HG03159 (cell line): ENCODE data around the gene ARHGEF2.
"Not testable (repeated sequence)": the region's sequence is repeated elsewhere in the genome, so short reads cannot be mapped to it uniquely, and the experiment has no call there.

Experiments used
- ATAC-seq: cut with Tn5 transposase; IDR thresholded peaks from one replicate; pipeline ENCODE4 v1.9.1; 2021; ENCODE audit warnings: mild to moderate bottlenecking, moderate library complexity; ENCODE audit not compliant: unreplicated experiment

ARHGEF2 gene

GRCh38 chr1:155990005-155990739 lies 11.8 kb upstream of the ARHGEF2 start:
- peak; percentile 13 for ATAC-seq

- peak; percentile 78 for ATAC-seq
These were observed 11.1 kb upstream of the ARHGEF2 start for GRCh38 chr1:155989242-155990004.

DNA sequence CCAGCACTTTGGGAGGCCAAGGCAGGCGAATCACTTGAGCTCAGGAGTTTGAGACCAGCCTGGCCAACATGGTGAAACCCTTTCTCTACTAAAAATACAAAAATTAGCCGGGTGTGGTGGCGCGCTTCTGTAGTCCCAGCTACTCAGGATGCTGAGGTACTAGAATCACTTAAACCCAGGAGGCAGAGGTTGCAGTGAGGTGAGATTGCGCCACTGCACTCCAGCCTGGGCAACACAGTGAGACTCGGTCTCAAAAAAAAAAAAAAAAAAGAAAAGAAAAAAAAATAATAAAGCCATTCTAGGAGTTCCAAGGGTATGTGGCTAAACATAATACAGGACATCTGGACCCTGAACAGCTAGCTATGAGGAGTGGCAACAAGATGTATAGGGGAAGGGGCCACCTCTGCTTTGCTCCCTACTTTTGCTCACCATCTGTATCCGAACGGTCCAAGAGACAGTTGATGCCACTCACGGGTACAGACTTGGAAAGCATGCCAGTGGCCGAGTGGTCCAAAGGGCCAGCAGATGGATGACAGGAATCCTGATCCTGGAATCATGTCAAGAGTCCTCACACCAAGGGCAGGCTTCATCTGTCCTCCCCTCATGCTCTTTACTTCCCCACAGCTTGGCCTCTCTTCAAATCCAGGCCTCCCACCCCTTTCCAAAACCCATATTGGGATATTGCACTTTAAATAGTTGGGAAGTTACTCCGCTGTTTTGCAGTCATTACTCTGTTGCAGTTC lies 6.7 kb upstream of the ARHGEF2 start:
- not testable (repeated sequence) for ATAC-seq

- no peak for ATAC-seq
These were observed 6.0 kb upstream of the ARHGEF2 start for GRCh38 chr1:155984341-155984740.

DNA sequence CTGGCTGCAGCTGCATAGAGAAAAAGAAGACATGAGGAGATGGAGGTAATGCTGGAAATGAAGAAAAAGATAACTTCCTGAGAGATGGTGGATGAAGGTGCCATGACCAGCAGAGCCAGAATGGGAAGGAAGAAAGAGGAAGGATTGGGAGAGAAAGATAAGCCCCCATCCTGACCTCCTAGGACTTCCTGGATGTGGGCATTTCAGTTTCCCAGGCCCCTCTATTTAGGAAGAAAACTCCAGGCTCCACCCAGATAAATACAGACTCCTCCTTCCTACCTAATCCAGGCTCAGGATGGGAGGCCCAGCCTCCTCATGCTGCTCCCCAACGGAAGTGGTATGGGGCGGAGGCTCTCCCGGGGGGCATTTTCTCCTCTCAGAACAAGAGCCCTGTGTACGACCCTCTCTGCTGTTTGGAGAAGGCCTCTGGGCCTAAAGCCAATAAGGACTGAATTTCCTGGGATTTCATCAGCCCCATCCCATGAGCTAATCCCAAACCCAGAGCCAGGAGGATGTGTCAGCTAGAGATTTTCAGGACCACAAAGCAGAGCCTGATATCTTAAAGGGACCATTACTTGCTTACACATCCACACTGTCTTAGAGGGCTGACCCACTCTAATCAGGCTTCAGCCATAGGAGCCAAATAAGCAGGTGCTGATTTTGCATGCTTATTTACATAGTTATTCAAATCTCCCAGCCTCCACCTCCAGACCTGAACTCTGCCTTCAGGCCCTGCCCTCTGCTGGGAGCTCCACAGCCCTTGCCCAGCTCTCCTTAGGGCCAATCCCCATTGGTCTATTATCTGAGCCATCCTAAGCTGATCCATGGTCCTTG lies 5.1 kb upstream of the ARHGEF2 start:
- ATAC-seq = no peak

DNA sequence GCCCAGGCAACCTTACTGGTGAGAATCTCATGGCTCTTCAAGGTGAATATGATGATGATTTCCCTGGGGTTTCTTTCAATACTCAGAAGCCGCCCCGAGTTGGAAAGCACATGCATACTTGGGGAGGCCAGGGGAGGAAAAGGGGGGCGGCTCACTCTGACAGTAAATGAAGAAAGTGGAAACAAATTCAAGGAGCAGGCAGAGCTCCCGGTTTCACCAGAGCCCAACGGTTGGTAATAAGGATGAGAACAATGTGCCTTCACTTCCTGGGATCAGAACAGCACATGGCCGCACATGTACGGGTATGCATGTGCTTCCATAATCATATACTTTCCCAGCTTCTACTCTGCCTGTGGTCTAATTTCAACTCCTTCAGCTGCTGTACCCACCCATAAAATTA lies 3.8 kb upstream of the ARHGEF2 start:
- no peak for ATAC-seq

DNA sequence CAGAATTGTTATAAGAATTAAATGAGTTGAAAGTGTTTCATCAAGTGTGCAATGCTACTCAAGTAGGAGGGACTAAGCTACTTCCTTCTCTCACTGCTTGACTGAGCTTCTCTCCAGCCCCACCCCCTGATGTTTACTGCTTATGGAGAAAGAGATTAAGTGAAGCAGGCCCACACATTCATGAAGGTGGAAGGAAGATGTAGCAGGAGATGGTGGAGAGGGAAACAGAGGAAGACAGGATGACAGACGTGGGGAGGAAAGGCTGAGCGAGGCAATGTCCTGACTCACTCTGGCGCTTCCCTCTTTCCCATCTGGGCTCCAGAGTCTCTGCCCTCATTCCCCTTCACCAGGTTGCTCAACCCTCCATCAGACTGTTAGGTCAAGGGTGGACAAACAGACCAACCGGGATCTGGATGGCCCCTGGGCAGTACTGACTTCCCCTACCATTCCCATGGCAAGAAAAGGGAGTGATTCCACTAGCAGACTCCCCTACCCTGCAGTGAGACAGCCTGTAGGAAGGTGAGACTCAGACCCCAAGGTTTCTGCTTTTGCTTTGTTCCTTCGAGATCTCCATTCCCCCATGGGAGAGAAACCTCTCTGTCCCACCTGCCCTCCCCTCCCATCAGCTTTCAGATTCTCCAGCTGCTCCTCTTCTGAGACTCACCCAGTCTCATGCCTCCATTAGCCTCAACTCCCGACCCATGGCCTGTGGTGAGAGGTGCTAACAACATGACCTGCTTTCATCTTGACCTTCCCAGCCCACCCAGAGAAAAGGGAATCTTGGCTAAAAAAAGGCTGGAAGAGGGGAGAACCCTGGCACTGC lies 3.1 kb upstream of the ARHGEF2 start:
- no peak for ATAC-seq

DNA sequence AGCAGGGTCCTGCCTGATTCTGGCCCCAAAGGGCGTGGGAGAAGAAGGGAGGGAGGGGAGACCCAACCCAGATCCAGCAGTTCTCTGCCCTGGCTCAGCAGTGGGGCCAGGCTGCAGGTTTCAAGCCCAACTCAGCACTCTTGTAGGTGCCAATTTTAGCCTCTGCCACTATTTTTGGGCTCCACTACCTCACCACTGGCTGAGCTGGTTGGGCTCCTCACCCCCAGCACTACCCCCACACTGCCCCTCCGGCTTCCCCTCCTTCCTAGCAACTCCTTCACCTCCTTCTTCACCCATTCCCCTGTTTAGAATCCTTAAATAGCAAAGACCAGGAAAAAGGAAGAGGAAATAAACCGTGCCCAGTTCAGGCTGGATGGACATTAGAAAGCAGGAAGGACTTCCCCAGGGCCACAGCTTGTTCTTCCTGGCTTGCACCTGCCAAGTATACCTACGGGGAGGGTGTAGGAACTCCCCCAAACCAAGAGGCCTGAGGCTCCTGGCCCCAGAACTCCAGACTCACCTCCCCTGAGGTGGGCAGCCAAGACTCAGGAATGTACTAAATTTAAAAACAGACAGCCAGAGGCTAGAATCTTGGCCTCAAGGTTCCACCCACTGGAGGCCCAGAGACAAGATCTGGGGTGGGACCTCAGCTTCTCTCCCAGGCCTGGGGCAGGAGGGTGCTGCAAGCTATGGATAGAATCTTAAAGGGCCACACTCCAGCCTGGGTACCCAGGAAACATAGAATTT lies 1.4 kb upstream of the ARHGEF2 start:
- no peak for ATAC-seq

DNA sequence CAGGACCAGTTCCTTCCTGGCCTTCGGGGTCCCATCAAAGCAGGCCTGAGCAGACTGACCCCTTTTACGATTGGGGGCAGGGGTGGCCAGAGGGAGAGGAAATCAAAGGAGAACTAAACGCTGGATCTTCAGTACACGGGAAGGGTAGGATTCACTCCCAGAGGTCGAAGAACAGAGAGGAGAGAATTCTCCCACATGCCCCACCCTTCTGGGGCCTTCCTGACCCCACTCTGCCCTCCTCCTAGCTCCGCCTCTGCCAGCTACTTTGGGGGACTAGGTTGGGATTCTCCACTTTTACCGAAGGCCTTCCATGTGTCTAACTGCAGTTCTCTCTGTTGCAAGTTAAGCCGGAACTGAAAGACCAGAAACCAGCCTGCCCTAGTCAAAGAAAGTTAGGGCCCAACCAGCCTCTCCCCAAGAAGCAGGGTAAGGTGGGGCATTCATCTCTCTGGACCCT lies 654 bp upstream of the ARHGEF2 start:
- ATAC-seq = no peak

GRCh38 chr1:155977690-155978324 lies 540 bp downstream of the ARHGEF2 start:
- no peak for ATAC-seq

- ATAC-seq = no peak
These were observed 1.2 kb downstream of the ARHGEF2 start for GRCh38 chr1:155976913-155977689.

DNA sequence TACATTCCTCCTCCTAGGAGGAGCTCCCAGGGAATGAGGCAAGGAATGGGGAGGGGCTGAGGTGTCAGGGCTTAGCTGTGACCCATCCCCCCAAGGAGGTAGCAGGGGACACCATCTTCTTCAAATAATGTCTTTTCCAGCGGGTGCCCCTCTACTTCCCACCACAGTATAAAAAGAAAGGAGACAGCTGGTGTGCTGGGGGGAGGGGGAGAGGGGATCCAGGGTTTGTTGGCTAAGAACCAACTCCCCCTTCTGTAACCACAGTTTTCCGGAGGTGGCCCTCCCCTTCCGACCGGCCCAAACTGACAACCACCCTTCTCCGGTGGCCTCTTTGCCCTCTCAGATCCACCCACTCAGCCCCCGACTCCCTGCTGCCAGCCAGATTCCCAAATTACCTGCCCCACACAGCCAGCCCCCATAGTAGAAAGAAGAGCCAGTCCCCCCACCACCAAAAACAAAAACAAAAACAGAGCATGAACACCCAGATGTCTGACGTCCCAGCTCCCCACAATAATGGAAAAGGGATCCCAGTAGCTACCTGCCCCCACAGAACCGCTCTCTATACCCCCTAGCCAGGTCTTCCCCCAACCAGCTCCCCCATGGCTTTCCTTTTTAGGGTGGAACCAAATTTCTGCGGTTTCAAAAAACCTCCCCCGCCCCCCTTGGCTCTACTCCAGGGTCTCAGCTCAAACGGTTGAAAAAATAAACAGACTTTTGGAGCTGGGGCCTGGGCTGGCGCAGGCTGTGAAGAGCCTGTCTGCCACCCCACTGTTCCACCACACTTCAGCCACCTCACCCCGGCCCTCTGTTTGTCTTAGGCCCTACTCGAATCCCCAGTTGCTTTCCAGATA lies 2.1 kb downstream of the ARHGEF2 start:
- ATAC-seq = no peak

- no peak for ATAC-seq
These were observed 2.8 kb downstream of the ARHGEF2 start for GRCh38 chr1:155975375-155976061.

DNA sequence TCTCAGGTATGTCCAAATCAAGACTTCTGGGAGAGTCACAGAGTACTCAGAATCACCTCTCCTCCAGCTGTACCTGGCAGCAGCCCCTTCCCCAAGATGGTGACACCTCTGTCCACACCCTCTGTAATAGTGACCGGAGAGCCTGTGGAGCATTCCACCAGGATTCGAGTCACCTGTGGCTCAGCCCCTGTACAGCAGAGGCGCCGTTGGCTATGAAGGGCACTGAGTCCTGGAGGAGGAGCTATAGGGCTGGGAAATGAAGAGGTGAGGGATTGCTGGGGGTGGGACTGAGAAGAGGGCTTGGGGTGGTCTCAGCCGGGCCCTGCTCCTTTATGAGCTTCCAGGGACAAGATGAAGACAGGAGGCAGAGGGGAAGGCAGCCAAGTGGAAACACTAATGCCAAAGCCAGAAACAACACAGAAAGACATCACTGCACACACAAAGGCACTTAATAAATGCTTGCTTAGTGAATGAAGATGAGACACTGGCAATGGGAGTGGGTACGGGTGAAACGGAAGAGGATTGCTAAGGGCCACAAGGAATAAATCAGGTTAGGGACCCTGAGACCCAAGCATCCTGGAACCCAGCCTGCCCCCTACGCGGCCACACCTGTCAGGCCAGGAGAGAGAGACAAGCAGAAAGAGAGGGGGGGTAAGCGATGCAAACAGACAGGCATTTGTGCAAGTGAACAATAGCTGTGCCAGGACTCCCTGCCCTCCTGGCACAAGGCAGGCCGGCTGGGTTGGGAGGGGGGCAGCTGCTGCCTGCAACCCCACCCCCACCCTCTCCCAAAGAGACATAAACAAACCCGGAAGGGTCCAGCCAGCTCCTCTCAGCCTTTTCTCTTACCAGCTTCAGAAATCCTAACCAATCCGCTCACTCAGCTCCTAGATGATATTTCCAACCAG lies 3.9 kb downstream of the ARHGEF2 start:
- no peak for ATAC-seq

DNA sequence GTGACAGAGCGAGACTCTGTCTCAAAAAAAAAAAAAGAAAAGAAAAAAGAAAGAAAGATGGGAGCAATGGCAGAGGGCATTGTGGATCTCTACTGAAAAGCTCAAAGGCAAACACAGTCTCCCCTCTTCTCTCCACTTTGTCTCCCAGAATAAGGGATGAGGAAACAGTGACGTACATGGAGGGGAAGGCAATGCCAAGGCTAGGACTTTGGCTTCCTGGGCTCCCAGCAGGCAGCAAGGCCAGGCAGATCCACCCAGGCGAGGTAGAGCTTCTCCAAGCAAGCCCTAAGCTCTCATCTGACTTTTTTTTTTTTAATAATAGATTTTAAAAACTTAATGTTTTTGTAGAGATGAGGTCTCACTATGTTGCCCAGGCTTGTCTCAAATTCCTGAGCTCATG lies 4.6 kb downstream of the ARHGEF2 start:
- ATAC-seq = no peak
